ENCODE measurements around the gene PLOD2.

The PLOD2 gene

DNA sequence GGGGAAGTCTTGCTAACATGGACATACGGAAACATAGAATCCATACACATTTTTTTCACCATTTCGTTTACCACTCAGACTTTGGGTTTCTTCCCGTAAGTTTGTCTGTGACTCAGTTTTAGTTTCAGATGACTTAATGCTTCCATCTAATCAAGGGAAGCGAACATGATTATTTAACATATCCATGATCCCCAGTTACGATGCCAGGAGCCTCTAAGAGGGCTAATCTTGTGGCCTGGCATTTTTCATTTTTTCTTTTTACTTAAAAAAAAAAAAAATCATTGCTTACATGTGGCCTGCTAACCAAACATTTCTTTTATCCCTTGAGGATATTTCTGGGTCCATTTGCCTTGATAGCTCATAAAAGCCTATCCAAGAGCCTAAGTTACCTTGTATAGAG, 20.2 kb upstream of the PLOD2 start:
- Histone ChIP-seq H3K4me3 (ENCODE audit: low read length) (no peak overlapping the region), H4K20me1 (ENCODE audit: control insufficient read depth, insufficient read depth, low read depth, low read length) (no peaks in the 10 kb centered on the region), H3F3A (ENCODE audit: control insufficient read depth, insufficient read depth) (no peaks in the 10 kb centered on the region), H3K27me3 (ENCODE audit: control insufficient read depth, low read length) (no peaks in the 10 kb centered on the region), H3K9me2 (replicated peaks; ENCODE audit: control insufficient read depth, low read length) (no peaks in the 10 kb centered on the region), H3K4me1 (ENCODE audit: control insufficient read depth, low read length) (no peaks in the 10 kb centered on the region), H3K36me3 (ENCODE audit: control insufficient read depth, low read length) (no peaks in the 10 kb centered on the region), H3K27ac (ENCODE audit: low read depth, low read length) (no peak overlapping the region), H3K9me3 (ENCODE audit: control insufficient read depth, insufficient read depth, low read length) (no peaks in the 10 kb centered on the region), H3K4me2 (ENCODE audit: low read length) (no peak overlapping the region), H3K79me2 (ENCODE audit: control insufficient read depth, low read length) (no peaks in the 10 kb centered on the region)
- TF ChIP-seq, protein P1, sequence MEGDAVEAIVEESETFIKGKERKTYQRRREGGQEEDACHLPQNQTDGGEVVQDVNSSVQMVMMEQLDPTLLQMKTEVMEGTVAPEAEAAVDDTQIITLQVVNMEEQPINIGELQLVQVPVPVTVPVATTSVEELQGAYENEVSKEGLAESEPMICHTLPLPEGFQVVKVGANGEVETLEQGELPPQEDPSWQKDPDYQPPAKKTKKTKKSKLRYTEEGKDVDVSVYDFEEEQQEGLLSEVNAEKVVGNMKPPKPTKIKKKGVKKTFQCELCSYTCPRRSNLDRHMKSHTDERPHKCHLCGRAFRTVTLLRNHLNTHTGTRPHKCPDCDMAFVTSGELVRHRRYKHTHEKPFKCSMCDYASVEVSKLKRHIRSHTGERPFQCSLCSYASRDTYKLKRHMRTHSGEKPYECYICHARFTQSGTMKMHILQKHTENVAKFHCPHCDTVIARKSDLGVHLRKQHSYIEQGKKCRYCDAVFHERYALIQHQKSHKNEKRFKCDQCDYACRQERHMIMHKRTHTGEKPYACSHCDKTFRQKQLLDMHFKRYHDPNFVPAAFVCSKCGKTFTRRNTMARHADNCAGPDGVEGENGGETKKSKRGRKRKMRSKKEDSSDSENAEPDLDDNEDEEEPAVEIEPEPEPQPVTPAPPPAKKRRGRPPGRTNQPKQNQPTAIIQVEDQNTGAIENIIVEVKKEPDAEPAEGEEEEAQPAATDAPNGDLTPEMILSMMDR (IDR thresholded peaks at IDR 0.05; ENCODE audit: low read depth, low read length, poor library complexity, severe bottlenecking), result no peak
- no peak for TF ChIP-seq EZH2phosphoT487 (IDR thresholded peaks at IDR 0.05; ENCODE audit: borderline replicate concordance, low read length)

DNA sequence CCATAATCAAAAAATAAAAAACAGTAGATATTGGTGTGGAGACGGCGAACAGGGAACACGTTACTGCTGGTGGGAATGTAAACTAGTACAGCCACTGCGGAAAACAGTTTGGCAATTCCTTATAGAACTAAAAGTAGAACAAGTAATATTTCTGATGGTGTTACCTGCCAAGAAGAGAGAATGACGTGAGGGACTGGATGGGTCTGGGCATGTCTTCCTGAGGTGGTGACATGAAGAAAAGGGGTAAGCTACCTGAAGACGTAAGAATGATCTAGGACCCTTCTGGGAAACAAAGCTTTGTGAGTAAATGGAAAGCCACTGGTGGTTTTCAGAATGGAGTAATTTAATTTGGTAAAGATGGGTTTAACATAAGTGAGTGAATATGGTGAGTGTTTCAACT, 19.4 kb upstream of the PLOD2 start:
- H3K9me2 ChIP-seq (replicated peaks; ENCODE audit: control insufficient read depth, low read length), result no peaks in the 10 kb centered on the region
- H4K20me1 ChIP-seq (ENCODE audit: control insufficient read depth, insufficient read depth, low read depth, low read length), result no peaks in the 10 kb centered on the region
- no peak overlapping the region for H3K4me3 ChIP-seq (ENCODE audit: low read length)
- no peaks in the 10 kb centered on the region for H3K27me3 ChIP-seq (ENCODE audit: control insufficient read depth, low read length)
- TF ChIP-seq, protein P1 (IDR thresholded peaks at IDR 0.05; ENCODE audit: low read depth, low read length, poor library complexity, severe bottlenecking), result no peak
- no peak for TF ChIP-seq EZH2phosphoT487 (IDR thresholded peaks at IDR 0.05; ENCODE audit: borderline replicate concordance, low read length)
- H3F3A ChIP-seq (ENCODE audit: control insufficient read depth, insufficient read depth), result no peaks in the 10 kb centered on the region
- H3K36me3 ChIP-seq (ENCODE audit: control insufficient read depth, low read length), result no peaks in the 10 kb centered on the region
- H3K9me3 ChIP-seq (ENCODE audit: control insufficient read depth, insufficient read depth, low read length), result no peaks in the 10 kb centered on the region
- no peak overlapping the region for H3K27ac ChIP-seq (ENCODE audit: low read depth, low read length)
- no peak overlapping the region for H3K4me2 ChIP-seq (ENCODE audit: low read length)
- H3K79me2 ChIP-seq (ENCODE audit: control insufficient read depth, low read length), result no peaks in the 10 kb centered on the region
- H3K4me1 ChIP-seq (ENCODE audit: control insufficient read depth, low read length), result no peaks in the 10 kb centered on the region

DNA sequence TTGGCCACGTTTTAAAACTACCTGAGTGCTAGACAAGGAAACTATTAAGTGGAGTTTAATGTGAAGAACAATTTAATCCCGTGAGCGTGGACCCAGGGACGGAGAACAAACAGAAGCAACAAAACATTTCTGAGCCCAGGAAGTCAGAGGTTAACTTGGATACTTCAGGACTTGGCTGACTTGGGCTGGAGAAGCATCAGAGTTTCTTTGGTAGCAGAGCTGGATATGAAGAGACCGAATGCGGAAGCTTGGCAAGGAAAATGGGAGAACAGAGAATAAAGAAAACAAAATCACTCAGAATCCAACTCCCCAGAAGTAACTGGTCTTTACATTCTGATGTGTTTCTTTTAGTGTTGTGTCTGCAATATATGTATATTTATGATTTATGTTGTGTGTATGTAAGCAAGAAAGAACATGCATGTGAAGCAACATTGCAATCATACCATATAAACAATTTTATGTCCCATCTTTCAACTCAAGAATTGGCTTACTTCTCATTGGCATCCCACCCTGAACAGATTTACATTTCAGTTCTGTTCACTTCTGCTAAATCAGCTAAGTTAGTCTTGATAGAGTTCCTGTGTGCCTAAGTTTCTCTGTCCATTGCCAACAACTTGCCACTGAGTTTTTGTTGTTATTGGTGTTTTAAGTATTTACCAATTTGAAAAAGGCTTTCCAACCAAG, 17.2 kb upstream of the PLOD2 start:
- Histone ChIP-seq H3F3A (ENCODE audit: control insufficient read depth, insufficient read depth) (no peaks in the 10 kb centered on the region), H3K9me2 (replicated peaks; ENCODE audit: control insufficient read depth, low read length) (no peaks in the 10 kb centered on the region), H3K4me2 (ENCODE audit: low read length) (no peak overlapping the region), H3K36me3 (ENCODE audit: control insufficient read depth, low read length) (no peaks in the 10 kb centered on the region), H4K20me1 (ENCODE audit: control insufficient read depth, insufficient read depth, low read depth, low read length) (no peaks in the 10 kb centered on the region), H3K27ac (ENCODE audit: low read depth, low read length) (no peak overlapping the region), H3K9me3 (ENCODE audit: control insufficient read depth, insufficient read depth, low read length) (no peaks in the 10 kb centered on the region), H3K4me1 (ENCODE audit: control insufficient read depth, low read length) (no peaks in the 10 kb centered on the region), H3K4me3 (ENCODE audit: low read length) (no peak overlapping the region), H3K27me3 (ENCODE audit: control insufficient read depth, low read length) (no peaks in the 10 kb centered on the region), H3K79me2 (ENCODE audit: control insufficient read depth, low read length) (no peaks in the 10 kb centered on the region)
- TF ChIP-seq, protein P1 (IDR thresholded peaks at IDR 0.05; ENCODE audit: low read depth, low read length, poor library complexity, severe bottlenecking), result no peak
- TF ChIP-seq EZH2phosphoT487 (IDR thresholded peaks at IDR 0.05; ENCODE audit: borderline replicate concordance, low read length), result no peak

Data from DOHH2 (cell line).